Keratinocyte (primary cell): ENCODE data around the gene S1PR2. TPM values are rescaled to one million over a fixed set of nuclear protein-coding genes. Genes with fewer than 3 reads are reported as not detected.

ENCODE experiments used
- DNase-seq: peaks from one replicate; pipeline ENCODE4 v3.0.0-alpha.2; 2011; ENCODE audit warnings: low read depth, missing footprints, low spot score
- FAIRE-seq: peaks from 2 replicates; lab custom pipeline; 2011; peaks lifted over from hg19 to GRCh38; lab: Jason Lieb, UNC
- H2AFZ ChIP-seq: 2 replicates; pipeline ENCODE4 v1.6.0; 2012; ENCODE audit warnings: low read length, control low read depth, inconsistent platforms; ENCODE audit not compliant: control insufficient read depth
- H3K27ac ChIP-seq: 2 replicates; pipeline ENCODE4 v1.5.1; 2011; ENCODE audit warnings: low read length; ENCODE audit not compliant: control insufficient read depth, insufficient read depth
- H3K27me3 ChIP-seq: 3 replicates; pipeline ENCODE4 v1.6.0; 2011; ENCODE audit warnings: low read length; ENCODE audit not compliant: control insufficient read depth, insufficient read depth; ENCODE audit errors: extremely low read depth
- H3K36me3 ChIP-seq, 2 experiments: 2 replicates in 1 of 2; 3 replicates in 1 of 2; pipeline ENCODE4 v1.5.1; 2011; ENCODE audit warnings: low read length in 2 of 2, mild to moderate bottlenecking in 1 of 2; ENCODE audit not compliant: control insufficient read depth in 2 of 2, insufficient read depth in 2 of 2; ENCODE audit errors: extremely low read depth in 1 of 2
- H3K4me1 ChIP-seq: 3 replicates; pipeline ENCODE4 v1.5.1; 2011; ENCODE audit warnings: low read length; ENCODE audit not compliant: control insufficient read depth, insufficient read depth; ENCODE audit errors: extremely low read depth
- H3K4me2 ChIP-seq: 3 replicates; pipeline ENCODE4 v1.6.0; 2011; ENCODE audit warnings: low read depth, low read length; ENCODE audit not compliant: control insufficient read depth, insufficient read depth; ENCODE audit errors: extremely low read depth
- H3K4me3 ChIP-seq, 3 experiments: fragments of 200-600 bp in 1 of 3; sonication (generic) in 1 of 3; 2 replicates in 2 of 3; 3 replicates in 1 of 3; pipeline ENCODE4 v1.5.1; 2011 to 2016; ENCODE audit warnings: low read length in 3 of 3, mild to moderate bottlenecking in 3 of 3, control low read depth in 2 of 3, inconsistent platforms in 1 of 3, low read depth in 1 of 3, mixed read lengths in 1 of 3, mixed run types in 1 of 3, moderate library complexity in 1 of 3; ENCODE audit not compliant: control insufficient read depth in 2 of 3, insufficient read depth in 2 of 3; ENCODE audit errors: extremely low read depth in 1 of 3
- H3K79me2 ChIP-seq: 2 replicates; pipeline ENCODE4 v1.6.0; 2012; ENCODE audit warnings: low read length; ENCODE audit not compliant: control insufficient read depth, insufficient read depth
- H3K9ac ChIP-seq: 3 replicates; pipeline ENCODE4 v1.6.0; 2011; ENCODE audit warnings: low read length; ENCODE audit not compliant: control insufficient read depth, insufficient read depth; ENCODE audit errors: extremely low read depth
- H3K9me1 ChIP-seq: 3 replicates; pipeline ENCODE4 v1.6.0; 2011; ENCODE audit warnings: low read length; ENCODE audit not compliant: control insufficient read depth, insufficient read depth; ENCODE audit errors: extremely low read depth
- H3K9me3 ChIP-seq: 2 replicates; pipeline ENCODE4 v1.5.1; 2012; ENCODE audit warnings: low read depth, low read length; ENCODE audit not compliant: control insufficient read depth
- H4K20me1 ChIP-seq: 3 replicates; pipeline ENCODE4 v1.6.0; 2011; ENCODE audit warnings: low read length; ENCODE audit not compliant: control insufficient read depth, insufficient read depth; ENCODE audit errors: extremely low read depth
- EZH2 ChIP-seq: IDR thresholded peaks from one replicate; pipeline ENCODE4 v1.6.1; 2012; ENCODE audit warnings: inconsistent platforms, mild to moderate bottlenecking, low read length, moderate library complexity
- dilution Hi-C: fragments of 300-500 bp; cut with MboI; formaldehyde crosslinking; loops from one replicate; pipeline ENCODE4 v1.7.0; 2020; ENCODE audit warnings: low sequenced_read_pairs; ENCODE audit not compliant: extremely low pct_ligation_motif_present
- polyA plus RNA-seq, 5 experiments: library from polyadenylated mRNA; depleted of rRNA in 3 of 5; stranded (reverse) in 3 of 5; stranded (forward) in 1 of 5; unstranded in 1 of 5; fragments of >200 nt; gene quantifications; 1 replicate in 1 of 5; 2 replicates in 3 of 5; 3 replicates in 1 of 5; pipeline versions ENCODE4 v1.2.1 to v1.2.3, GENCODE V29; 2011 to 2012; ENCODE audit warnings: missing spikeins in 2 of 5, low read depth in 1 of 5, low replicate concordance in 1 of 5
- TF ChIP-seq, protein P1 (sequence below), 3 experiments: IDR thresholded peaks in 1 of 3; conservative IDR thresholded peaks in 1 of 3; optimal IDR thresholded peaks in 1 of 3; 2 replicates in 2 of 3; 3 replicates in 1 of 3; pipeline versions ENCODE3 to v1.5.1; 2011; ENCODE audit warnings: low read length in 3 of 3, mild to moderate bottlenecking in 3 of 3, moderate library complexity in 2 of 3, control low read depth in 1 of 3, inconsistent platforms in 1 of 3; ENCODE audit not compliant: insufficient read depth in 2 of 3; ENCODE audit errors: extremely low read depth in 1 of 3

S1PR2 gene
- polyA plus RNA-seq, 1 donor (not counting 4 experiments of a cell fraction or from before 2014, with no cell fraction given) = 1.6 TPM

DNA sequence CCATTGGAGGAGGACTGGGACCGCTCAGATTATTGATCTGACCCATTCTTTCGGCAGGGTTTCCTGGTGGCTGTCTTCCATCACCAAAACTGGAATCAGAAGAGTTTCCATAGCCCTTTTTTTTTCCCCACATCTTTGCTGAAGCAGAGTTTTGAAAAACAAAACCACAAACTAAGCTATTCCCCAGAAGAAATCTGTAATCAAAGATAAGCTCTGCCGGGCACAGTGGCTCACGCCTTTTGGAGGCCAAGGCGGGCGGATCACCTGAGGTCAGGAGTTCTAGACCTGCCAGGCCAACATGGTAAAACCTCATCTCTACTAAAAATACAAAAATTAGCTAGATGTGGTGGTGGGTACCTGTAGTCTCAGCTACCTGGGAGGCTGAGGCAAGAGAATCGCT, 35.6 kb upstream of the S1PR2 start:
- no peak overlapping the region for H2AFZ ChIP-seq
- DNase-seq = no peak
- no peak for TF ChIP-seq EZH2
- TF ChIP-seq, protein P1, sequence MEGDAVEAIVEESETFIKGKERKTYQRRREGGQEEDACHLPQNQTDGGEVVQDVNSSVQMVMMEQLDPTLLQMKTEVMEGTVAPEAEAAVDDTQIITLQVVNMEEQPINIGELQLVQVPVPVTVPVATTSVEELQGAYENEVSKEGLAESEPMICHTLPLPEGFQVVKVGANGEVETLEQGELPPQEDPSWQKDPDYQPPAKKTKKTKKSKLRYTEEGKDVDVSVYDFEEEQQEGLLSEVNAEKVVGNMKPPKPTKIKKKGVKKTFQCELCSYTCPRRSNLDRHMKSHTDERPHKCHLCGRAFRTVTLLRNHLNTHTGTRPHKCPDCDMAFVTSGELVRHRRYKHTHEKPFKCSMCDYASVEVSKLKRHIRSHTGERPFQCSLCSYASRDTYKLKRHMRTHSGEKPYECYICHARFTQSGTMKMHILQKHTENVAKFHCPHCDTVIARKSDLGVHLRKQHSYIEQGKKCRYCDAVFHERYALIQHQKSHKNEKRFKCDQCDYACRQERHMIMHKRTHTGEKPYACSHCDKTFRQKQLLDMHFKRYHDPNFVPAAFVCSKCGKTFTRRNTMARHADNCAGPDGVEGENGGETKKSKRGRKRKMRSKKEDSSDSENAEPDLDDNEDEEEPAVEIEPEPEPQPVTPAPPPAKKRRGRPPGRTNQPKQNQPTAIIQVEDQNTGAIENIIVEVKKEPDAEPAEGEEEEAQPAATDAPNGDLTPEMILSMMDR (optimal IDR thresholded peaks at IDR 0.05 in 1 of 3, IDR thresholded peaks at IDR 0.05 in 1 of 3, conservative IDR thresholded peaks at IDR 0.05 in 1 of 3; ENCODE audit: extremely low read depth in 1 of 3, insufficient read depth in 2 of 3, low read length in 3 of 3) = no peak
- no peak overlapping the region for H3K4me3 ChIP-seq
- H3K79me2 ChIP-seq = no peaks in the 10 kb centered on the region
- H3K9me3 ChIP-seq = no peaks in the 10 kb centered on the region
- no peak overlapping the region for H3K27ac ChIP-seq
- dilution Hi-C loops = no loop called here
- H3K4me1 ChIP-seq = peaks cover 9% of the 10 kb centered on the region
- H3K27me3 ChIP-seq = peaks cover 22% of the 10 kb centered on the region
- H3K9me1 ChIP-seq = no peaks in the 10 kb centered on the region
- H3K4me2 ChIP-seq = no peak overlapping the region
- FAIRE-seq = no peak
- H3K36me3 ChIP-seq = no peaks in the 10 kb centered on the region
- no peak overlapping the region for H3K9ac ChIP-seq
- no peaks in the 10 kb centered on the region for H4K20me1 ChIP-seq

DNA sequence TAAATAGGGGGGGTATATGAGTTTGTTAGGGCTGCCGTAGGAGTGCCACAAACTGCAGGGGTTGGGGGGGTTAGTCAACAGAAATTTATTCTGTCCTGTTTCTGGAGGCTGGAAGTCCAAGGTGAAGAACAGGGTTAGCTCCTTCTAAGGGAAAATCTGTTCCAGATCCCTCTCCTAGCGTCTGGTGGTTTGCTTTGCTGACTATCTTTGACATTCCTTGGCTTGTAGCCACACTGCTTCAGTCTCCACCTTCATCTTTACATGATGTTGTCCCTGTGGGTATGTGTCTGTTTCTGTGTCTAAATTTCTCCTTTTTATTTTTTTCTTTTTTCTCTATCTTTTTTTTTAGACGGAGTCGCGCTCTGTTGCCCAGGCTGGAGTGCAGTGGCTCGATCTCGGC, 31.6 kb upstream of the S1PR2 start:
- FAIRE-seq (no peak), DNase-seq (no peak)
- Histone ChIP-seq H3K4me1 (peaks cover 23% of the 10 kb centered on the region), H3K9ac (no peak overlapping the region), H3K4me3 (no peak overlapping the region), H3K36me3 (peaks cover 9 to 11% of the 10 kb centered on the region in 2 experiments), H3K4me2 (no peak overlapping the region), H4K20me1 (no peaks in the 10 kb centered on the region), H3K9me3 (no peaks in the 10 kb centered on the region), H3K27ac (no peak overlapping the region), H3K27me3 (no peaks in the 10 kb centered on the region), H3K79me2 (no peaks in the 10 kb centered on the region), H3K9me1 (no peaks in the 10 kb centered on the region), H2AFZ (no peak overlapping the region)
- dilution Hi-C loops = no loop called here
- no peak for TF ChIP-seq EZH2
- TF ChIP-seq, protein P1 (optimal IDR thresholded peaks at IDR 0.05 in 1 of 3, IDR thresholded peaks at IDR 0.05 in 1 of 3, conservative IDR thresholded peaks at IDR 0.05 in 1 of 3; ENCODE audit: extremely low read depth in 1 of 3, insufficient read depth in 2 of 3, low read length in 3 of 3) = no peak
